Transverse colon (tissue), 4 donors: ENCODE measurements around the gene RBM19. TPM values are rescaled to one million over a fixed set of nuclear protein-coding genes. Genes with fewer than 3 reads are reported as not detected.

Source experiments
- DNase-seq: peaks from one replicate; pipeline ENCODE4 v3.0.0-alpha.2; 2019
- H3K27ac ChIP-seq, 4 donors: fragments of 200-600 bp; sonication (generic); 2 replicates each; pipeline ENCODE4 v1.5.1; 2016 to 2018; ENCODE audit warnings: inconsistent platforms in 4 of 4
- H3K27me3 ChIP-seq: fragments of 200-600 bp; sonication (generic); 2 replicates; pipeline ENCODE4 v1.5.1; 2017; ENCODE audit warnings: inconsistent platforms
- H3K36me3 ChIP-seq, 4 donors: fragments of 200-600 bp; sonication (generic); 2 replicates each; pipeline ENCODE4 v1.5.1; 2017 to 2019; ENCODE audit warnings: inconsistent platforms in 4 of 4
- H3K4me1 ChIP-seq, 4 donors: fragments of 200-600 bp; sonication (generic); 2 replicates each; pipeline ENCODE4 v1.5.1; 2017 to 2020; ENCODE audit warnings: inconsistent platforms in 4 of 4
- H3K4me3 ChIP-seq, 4 donors: fragments of 200-600 bp; sonication (generic); 1 replicate in 1 of 4; 2 replicates in 3 of 4; pipeline versions ENCODE4 v1.5.1 to v1.6.1; 2017 to 2019; ENCODE audit warnings: inconsistent platforms in 4 of 4
- H3K9me3 ChIP-seq, 2 donors: fragments of 200-600 bp; sonication (generic); 2 replicates each; pipeline ENCODE4 v1.5.1; 2017 to 2019; ENCODE audit warnings: inconsistent platforms in 2 of 2
- CTCF ChIP-seq, 5 experiments: fragments of 200-600 bp in 3 of 5; fragments of 450-650 bp in 2 of 5; sonication (generic) in 3 of 5; IDR thresholded peaks; 1 replicate in 2 of 5; 2 replicates in 3 of 5; pipeline ENCODE4 v1.5.1; 2016 to 2017; ENCODE audit warnings: antibody characterized with exemption in 5 of 5, inconsistent platforms in 3 of 5, mild to moderate bottlenecking in 2 of 5, moderate library complexity in 1 of 5
- EP300 ChIP-seq: sonication (generic); formaldehyde crosslinking; IDR thresholded peaks from one replicate; pipeline ENCODE4 v1.6.1; 2017; ENCODE audit warnings: antibody characterized with exemption, low read depth
- POLR2A ChIP-seq: fragments of 450-650 bp; IDR thresholded peaks from one replicate; pipeline ENCODE4 v1.6.1; 2016; ENCODE audit warnings: antibody characterized with exemption, mild to moderate bottlenecking, moderate library complexity
- POLR2AphosphoS5 ChIP-seq, 3 donors: sonication (generic); formaldehyde crosslinking; IDR thresholded peaks; one replicate each; pipeline ENCODE4 v1.6.1; 2016; ENCODE audit warnings: antibody characterized with exemption in 3 of 3
- WGBS, 2 donors: methylation state at CpG; one replicate each; pipeline ENCODE4 v1.1.5; 2018; ENCODE audit warnings: low coverage in 1 of 2; 5-methylcytosine and 5-hydroxymethylcytosine counted together
- in situ Hi-C, 4 donors: fragments of 200-750 bp; cut with MboI; loops; one replicate each; pipeline versions ENCODE4 v1.15.0 to v1.15.1; 2017; ENCODE audit warnings: low sequenced_read_pairs in 3 of 4, low pct_ligation_motif_present in 1 of 4, low pct_unique_long_range_greater_than_20kb in 1 of 4
- intact Hi-C: fragments of 100-400 bp; cut with DNase I; formaldehyde crosslinking; loops from one replicate; pipeline ENCODE4 v1.15.1; 2023; ENCODE audit warnings: low total_unique reads
- total RNA-seq, 4 donors: library from RNA; depleted of rRNA; stranded (reverse); fragments of >200 nt; gene quantifications; one replicate each; pipeline ENCODE4 v1.1.0, GENCODE V29; 2016

Gene RBM19
- total RNA-seq, 4 donors from 2014 or later, result 24.3 to 96.1 (median 28.7) TPM

GRCh38 chr12:113879658-113880057 lies 86.5 kb downstream of the RBM19 start:
- in situ Hi-C loops, result no loop called here
- WGBS, 2 donors, result 90 to 100% methylated on average over 2 to 3 of the region's 3 CpGs
- H3K27ac ChIP-seq, result no peak overlapping the region
- TF ChIP-seq EP300 (no peak), POLR2A (no peak), CTCF (IDR thresholded peaks at IDR 0.05) (no peak), POLR2AphosphoS5 (IDR thresholded peaks at IDR 0.05) (no peak)
- no peaks in the 10 kb centered on the region for H3K36me3 ChIP-seq
- H3K4me3 ChIP-seq, result no peak overlapping the region
- H3K9me3 ChIP-seq, result no peaks in the 10 kb centered on the region
- DNase-seq, result no peak
- intact Hi-C loops, result no loop called here
- H3K27me3 ChIP-seq, result no peaks in the 10 kb centered on the region
- H3K4me1 ChIP-seq, result no peaks in the 10 kb centered on the region

GRCh38 chr12:113877607-113878006 lies 88.5 kb downstream of the RBM19 start:
- H3K4me3 ChIP-seq, result no peak overlapping the region
- TF ChIP-seq CTCF (IDR thresholded peaks at IDR 0.05) (no peak), EP300 (no peak), POLR2A (no peak), POLR2AphosphoS5 (IDR thresholded peaks at IDR 0.05) (no peak)
- intact Hi-C loops, result no loop called here
- H3K4me1 ChIP-seq, result no peaks in the 10 kb centered on the region
- in situ Hi-C loops, result no loop called here
- WGBS, 2 donors, result 94 to 98% methylated on average over 3 to 5 of the region's 5 CpGs
- no peaks in the 10 kb centered on the region for H3K27me3 ChIP-seq
- H3K36me3 ChIP-seq, result no peaks in the 10 kb centered on the region
- H3K27ac ChIP-seq, result no peak overlapping the region
- no peaks in the 10 kb centered on the region for H3K9me3 ChIP-seq
- no peak for DNase-seq

- WGBS, 2 donors, result 100% methylated on average over 1 to 2 of the region's 2 CpGs
- in situ Hi-C loops (no loop called here), intact Hi-C loops (no loop called here)
- H3K4me1 ChIP-seq, result no peaks in the 10 kb centered on the region
- DNase-seq, result no peak
- no peaks in the 10 kb centered on the region for H3K9me3 ChIP-seq
- TF ChIP-seq EP300 (no peak), CTCF (IDR thresholded peaks at IDR 0.05) (no peak), POLR2AphosphoS5 (IDR thresholded peaks at IDR 0.05) (no peak), POLR2A (no peak)
- no peaks in the 10 kb centered on the region for H3K27me3 ChIP-seq
- peak overlapping the region in 1 of 4 donors; percentile 53 for H3K27ac ChIP-seq
- H3K4me3 ChIP-seq, result no peak overlapping the region
- no peaks in the 10 kb centered on the region for H3K36me3 ChIP-seq
Observed at GRCh38 chr12:113876160-113876559, 90.0 kb downstream of the RBM19 start.

GRCh38 chr12:113875691-113876090 lies 90.4 kb downstream of the RBM19 start:
- H3K36me3 ChIP-seq, result no peaks in the 10 kb centered on the region
- peak overlapping the region in 3 of 4 donors; percentile 22 to 53 (median 33) for H3K27ac ChIP-seq
- no peak for DNase-seq
- H3K4me1 ChIP-seq, result no peaks in the 10 kb centered on the region
- intact Hi-C loops (no loop called here), in situ Hi-C loops (no loop called here)
- H3K27me3 ChIP-seq, result no peaks in the 10 kb centered on the region
- H3K4me3 ChIP-seq, result no peak overlapping the region
- WGBS, 2 donors, result 68 to 73% methylated on average over 9 to 10 of the region's 10 CpGs
- no peaks in the 10 kb centered on the region for H3K9me3 ChIP-seq
- TF ChIP-seq EP300 (no peak), CTCF (IDR thresholded peaks at IDR 0.05) (no peak), POLR2A (no peak), POLR2AphosphoS5 (IDR thresholded peaks at IDR 0.05) (no peak)
